GM18498 (cell line): Measurements from ENCODE around the gene EIF3I.

ENCODE experiments used
- ATAC-seq: cut with Tn5 transposase; IDR thresholded peaks from one replicate; pipeline ENCODE4 v1.9.1; 2021; ENCODE audit warnings: mild to moderate bottlenecking, moderate library complexity; ENCODE audit not compliant: unreplicated experiment

Gene EIF3I

DNA sequence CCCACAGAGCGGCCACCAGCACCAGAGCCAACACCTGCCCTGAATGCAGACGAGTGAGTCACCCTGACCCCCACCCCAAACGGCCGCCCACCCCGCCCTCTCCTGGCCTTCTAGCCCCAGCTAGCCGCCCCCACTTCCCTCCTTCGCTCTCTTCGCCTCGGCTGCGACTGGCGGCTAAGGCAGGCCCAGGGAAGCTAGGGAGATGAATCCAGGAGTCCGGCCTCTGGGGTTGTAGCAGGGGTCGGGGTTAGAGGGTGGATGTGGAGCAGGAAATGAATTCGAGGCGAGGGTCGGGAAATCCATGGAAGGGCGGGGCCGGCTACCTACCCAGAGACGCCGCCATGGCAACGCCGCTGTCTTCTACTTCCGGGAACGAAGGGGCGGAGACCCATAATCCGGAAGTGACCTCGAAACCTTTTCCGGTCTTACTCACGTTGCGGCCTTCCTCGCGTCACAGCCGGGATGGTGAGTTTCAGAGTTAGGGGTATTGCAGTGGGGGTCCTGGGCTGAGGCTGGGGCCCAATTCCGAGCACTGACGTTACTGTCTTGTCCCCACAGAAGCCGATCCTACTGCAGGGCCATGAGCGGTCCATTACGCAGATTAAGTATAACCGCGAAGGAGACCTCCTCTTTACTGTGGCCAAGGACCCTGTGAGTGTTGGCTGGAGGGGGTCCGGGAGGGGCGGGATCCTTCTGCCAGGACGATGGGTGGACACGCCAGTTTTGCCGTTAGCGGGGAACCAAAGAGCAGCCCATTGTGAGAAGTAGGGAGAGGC is at the start of gene EIF3I, which contains the start of gene TMEM234:
Gene EIF3I (plus strand): TSS at position 428 of the 776 bp plus-strand sequence. CDS start 35 bp downstream, at position 463.
Gene TMEM234 (minus strand): TSS at position 374 of the 776 bp plus-strand sequence. CDS start 31 bp downstream, at position 343.
- ATAC-seq = peak; percentile 93

DNA sequence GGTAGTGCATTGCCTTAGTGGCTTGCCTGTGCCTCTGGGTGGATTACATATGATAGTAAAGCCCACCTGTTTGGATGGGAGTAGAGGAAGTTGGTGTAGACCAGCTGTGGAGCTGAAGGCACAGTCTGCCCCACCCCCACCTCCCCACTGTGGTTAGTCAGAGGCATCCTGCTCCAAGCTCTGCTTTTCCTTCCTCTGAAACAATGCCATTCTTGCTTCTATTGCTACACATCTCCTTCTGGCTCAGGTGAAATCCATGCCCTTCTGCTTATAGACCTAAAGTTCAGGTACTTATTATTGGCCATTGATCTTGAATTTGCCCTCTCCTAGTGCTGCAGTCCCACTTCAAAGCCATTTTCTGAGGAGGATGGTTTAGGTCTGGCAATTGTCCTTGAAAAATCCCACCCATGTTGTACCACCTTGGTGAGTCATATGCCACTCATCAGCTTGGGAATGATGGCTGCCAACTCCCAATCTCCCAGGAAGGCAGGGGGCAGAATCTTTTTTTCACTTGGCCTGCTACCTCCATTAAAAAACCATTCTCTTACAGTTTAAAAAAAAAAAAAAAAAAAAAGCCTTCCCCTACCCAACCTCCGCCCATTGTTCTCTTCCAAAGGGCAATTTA is 49.5 kb upstream of the EIF3I start:
- ATAC-seq = no peak

DNA sequence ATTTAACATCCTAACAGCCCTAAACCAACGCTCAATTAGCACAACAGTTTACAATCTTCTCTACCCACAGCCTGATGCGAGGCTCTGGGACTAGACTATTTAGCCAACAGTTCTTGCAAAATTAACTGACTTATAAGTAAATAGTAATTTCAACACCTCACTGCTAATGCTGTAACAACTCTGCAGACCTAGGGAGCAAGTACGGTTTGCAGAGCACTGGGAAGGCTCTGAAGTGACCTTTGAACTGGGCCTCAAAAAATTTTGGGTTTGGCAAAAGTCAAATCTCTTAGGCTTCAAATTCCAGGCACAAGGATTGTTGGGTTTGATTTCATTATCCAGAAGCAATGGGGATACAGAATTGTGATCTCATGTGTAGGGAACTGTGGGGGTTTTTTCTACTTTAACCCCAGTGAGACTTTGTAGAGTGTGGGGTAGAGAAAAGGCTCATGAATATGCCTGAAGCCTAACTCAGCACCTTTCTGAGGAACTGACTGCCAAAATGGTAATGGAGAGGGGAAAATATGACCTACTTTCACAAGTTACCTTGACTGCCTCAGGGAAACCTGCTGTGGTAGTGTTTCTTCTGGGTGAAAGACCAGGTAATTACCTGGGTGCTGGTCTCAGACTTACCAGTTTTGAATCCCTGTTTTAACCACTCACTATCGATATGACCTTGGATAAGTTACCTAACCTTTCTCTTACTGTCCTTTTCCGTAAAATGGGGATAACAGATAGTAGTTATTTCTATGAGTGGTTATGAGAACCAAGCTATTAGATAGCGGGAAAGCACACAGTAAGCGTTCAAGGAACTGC is 43.6 kb upstream of the EIF3I start:
- no peak for ATAC-seq

DNA sequence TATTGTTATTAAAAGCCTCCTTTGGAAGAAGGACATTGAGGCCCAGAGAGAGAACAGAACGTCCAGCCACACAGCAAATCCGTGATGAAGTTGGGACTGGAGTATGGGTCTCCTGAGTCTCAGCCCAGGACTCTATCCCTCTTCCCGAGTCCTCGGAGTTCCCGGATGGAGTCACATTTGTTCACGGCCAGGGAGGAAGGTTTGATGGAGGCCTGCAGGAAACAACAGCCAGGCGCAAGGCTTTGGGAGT is 43.1 kb upstream of the EIF3I start:
- no peak for ATAC-seq

DNA sequence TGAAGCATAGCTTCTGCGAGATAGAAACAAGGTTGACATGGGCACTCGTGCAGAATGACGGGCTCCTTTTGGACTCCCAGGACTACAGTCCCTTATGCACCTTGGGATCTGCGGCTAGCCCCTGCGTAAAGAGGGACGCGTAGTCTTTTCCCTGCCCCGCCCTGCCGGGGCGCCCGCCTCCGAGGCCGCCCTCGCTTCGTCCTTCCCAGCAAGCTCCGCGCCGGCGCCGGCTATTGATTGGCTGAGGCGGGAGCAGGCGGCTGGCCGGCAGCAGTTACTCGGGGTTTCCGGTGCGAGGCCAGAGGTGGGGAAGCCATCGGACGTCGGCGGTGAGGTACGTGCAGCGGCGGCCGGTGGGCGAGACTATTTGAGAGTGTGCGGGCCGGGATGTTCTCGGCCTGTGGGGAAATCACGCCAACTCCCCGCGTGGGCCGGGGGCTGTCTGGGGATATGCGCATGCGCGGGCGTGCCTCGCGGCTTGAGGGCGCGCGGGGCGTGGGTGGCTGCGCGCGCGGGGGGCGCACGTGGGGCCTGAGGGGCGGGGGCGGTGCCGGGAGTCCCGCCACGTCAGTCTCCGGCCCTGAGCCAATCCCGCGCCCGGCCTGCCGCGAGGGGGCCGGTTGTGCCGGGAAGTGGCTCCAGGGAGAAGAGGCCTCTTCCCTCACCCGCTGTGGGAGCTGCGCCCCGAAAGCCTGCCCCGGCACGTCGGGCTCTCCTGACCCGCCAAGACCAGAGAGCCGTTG is 42.6 kb upstream of the EIF3I start, which contains the start of gene TXLNA:
Gene TXLNA (plus strand): TSS at position 233 of the 743 bp plus-strand sequence. CDS start 671 bp downstream, outside the sequence.
- peak; percentile 88 for ATAC-seq

DNA sequence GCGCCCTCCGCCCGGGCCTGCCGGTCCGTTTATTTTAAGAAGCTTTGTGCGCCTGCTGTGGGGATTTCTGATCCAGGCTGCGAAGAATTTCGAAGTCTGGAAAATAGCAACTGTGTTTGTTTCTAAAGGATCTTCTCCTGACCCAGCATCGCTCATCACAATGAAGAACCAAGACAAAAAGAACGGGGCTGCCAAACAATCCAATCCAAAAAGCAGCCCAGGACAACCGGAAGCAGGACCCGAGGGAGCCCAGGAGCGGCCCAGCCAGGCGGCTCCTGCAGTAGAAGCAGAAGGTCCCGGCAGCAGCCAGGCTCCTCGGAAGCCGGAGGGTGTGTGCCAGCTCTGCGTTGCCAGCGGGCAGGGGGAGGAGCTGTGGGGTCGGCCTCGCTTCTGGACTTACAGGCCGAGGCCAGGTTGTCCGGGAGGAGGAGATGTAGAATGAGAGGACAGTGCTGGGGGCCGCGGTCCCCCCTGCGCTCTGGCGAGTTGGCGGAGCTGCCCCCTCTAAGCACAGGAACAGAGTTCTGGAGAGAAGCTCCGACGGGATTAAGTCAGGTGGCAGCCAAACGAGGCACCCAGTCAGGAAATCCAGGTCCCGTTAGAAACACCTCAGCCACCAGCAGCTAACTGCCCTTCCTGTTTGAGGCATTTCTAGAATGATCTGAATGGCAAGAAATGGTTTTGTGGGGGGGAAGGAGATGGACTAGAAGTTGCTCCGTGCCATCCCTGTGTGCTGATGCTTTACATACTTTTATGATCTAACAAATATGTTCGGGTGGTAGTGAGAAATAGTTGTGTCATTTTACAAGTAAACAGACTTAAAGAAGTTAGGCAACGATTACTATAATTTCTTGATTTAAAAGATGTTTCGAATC is 41.8 kb upstream of the EIF3I start:
- ATAC-seq = no peak

DNA sequence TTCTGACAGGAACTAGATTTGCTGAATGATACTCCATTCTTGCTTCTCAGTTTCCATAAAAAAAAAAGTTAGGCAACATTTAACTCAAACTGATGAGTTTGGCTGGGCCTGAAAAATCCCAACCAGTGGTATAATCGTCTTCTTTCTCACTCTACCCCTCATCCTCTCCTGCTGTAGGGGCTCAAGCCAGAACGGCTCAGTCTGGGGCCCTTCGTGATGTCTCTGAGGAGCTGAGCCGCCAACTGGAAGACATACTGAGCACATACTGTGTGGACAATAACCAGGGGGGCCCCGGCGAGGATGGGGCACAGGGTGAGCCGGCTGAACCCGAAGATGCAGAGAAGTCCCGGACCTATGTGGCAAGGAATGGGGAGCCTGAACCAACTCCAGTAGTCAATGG is 41.1 kb upstream of the EIF3I start:
- no peak for ATAC-seq

DNA sequence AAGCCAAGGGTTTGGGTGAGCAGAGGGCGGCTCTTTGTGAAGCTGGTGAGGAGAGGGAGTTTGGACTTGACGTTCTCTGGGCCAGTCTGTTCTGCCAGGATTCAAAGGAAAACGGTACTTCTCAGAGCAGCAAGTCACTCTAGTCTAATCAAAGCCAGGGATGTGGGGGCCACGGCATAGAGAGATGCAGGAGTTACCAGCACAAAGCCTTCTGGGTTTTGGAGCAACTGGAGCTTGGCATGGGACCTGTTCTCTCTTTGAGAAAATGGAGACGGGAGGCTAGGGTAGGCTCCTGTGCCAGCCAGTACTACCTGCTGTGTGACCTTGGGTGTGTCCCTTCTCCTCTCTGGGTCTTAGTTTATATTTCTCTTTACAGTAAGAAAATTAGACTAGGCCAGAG is 40.6 kb upstream of the EIF3I start:
- no peak for ATAC-seq

DNA sequence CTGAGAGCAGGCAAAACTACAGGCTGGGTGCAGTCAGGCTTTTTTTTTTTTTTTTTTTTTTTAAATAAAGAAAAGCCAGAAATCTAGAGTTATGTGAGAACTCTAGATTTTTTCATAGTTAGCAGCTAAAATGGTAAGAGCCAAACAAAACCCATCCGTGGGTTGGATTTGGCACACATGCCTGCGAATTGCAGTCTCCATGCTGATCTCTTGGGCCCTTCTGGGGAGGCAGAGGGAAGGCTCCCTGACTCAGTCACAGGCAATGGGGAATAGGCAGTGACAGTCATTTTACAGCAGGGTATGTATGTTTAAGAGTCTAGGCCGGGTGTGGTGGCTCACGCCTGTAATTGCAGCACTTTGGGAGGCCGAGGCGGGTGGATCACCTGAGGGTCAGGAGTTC is 40.1 kb upstream of the EIF3I start:
- ATAC-seq = no peak

DNA sequence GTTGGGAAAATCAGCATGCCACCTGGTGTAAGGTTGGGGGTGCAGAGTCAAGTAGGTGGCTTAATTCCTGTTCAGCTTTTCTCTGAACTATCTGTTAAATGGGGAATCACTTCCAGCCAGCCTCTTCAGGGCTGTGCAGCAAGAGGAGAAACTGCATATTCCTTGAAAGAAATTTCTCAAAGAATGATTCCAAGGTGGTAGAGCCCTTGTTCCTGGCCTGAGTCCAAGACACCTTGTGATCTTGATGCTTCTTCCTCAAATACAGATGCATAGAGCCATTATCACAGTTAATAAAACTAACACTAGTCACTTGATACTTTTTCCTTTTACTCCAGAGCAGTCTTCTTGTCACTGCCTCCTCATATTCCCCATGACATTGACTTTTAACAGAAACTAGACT is 37.6 kb upstream of the EIF3I start:
- ATAC-seq = no peak

DNA sequence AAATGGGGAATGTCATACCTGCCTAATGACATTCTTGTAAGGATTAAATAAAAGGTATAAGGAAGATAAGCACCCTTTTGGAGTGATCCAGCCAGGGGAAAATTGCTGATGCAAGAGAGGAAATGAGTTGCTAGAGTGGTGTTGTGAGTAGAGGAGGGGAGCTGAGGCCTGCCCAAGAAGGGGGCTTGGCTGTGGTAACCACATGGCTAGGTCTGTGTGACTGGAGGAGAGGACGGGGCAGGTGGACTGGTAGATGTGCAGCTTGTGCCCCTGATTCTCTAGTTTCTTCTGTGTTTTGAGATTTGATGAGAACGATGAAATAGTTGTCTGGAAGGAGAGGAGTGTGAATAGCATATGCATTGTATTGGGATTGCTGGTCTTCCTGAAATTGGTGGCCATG is 36.1 kb upstream of the EIF3I start:
- no peak for ATAC-seq

DNA sequence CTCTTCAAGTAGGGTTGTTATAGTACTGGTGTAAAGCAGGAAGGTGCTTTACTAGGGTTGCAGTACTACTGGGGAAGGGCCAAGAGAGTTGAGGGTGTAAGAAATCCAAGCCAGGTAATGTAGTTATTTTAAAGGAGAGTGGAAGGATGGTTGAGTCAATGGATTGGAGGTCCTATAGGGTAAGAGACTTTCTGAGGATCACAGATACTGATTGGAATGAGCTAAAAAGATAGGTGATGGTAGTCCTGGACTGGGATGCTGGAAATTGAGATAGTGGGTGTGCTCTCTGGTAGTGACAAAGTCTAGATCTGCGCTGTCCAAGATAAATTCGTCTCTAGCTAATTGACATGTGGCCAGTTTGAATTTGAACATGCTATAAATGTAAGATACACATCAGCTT is 35.7 kb upstream of the EIF3I start:
- ATAC-seq = no peak

DNA sequence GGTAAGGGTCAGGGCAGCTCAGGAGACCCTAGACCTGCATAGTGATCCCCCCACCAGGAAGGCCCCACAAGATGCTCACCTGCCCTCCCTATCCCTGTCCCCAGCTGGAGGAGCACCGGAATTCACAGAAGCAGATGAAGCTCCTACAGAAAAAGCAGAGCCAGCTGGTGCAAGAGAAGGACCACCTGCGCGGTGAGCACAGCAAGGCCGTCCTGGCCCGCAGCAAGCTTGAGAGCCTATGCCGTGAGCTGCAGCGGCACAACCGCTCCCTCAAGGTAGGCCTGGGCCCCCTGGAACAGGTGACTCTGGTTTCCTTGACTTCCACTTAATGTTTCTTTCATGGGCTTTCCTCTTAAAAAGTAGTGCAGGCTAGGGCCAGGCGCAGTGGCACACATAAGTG is 34.4 kb upstream of the EIF3I start:
- no peak for ATAC-seq

DNA sequence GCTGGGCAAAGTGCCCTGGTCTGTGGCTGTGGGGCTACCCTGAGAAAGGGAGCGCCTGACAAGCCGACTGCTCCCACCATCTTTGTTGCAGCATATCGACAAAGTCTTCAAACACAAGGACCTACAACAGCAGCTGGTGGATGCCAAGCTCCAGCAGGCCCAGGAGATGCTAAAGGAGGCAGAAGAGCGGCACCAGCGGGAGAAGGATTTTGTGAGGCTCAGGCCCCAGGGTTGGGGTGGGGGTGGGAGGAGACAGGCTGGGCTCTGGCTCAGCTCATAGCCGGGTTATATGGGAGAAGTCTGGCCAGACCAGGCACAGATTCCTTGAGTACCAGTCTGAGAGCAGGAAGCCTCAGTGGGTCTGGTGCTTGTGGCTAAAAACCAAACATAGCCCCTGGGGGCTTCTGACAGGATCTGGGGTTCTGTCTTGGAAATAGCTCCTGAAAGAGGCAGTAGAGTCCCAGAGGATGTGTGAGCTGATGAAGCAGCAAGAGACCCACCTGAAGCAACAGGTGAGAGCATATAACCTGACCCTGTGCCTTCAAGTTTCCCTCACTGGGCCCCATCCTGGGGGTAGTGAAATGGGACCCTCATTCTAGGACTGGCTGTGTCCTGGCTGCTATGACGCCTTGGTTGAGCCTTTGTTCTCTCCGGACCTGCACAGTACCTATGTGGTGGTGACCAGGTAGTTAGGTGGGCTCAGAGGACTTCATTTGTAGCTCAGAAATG is 29.8 kb upstream of the EIF3I start:
- ATAC-seq = no peak

DNA sequence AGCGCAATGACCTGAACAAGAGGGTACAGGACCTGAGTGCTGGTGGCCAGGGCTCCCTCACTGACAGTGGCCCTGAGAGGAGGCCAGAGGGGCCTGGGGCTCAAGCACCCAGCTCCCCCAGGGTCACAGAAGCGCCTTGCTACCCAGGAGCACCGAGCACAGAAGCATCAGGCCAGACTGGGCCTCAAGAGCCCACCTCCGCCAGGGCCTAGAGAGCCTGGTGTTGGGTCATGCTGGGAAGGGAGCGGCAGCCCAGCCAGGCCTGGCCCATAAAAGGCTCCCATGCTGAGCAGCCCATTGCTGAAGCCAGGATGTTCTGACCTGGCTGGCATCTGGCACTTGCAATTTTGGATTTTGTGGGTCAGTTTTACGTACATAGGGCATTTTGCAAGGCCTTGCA is 27.2 kb upstream of the EIF3I start:
- ATAC-seq = no peak

DNA sequence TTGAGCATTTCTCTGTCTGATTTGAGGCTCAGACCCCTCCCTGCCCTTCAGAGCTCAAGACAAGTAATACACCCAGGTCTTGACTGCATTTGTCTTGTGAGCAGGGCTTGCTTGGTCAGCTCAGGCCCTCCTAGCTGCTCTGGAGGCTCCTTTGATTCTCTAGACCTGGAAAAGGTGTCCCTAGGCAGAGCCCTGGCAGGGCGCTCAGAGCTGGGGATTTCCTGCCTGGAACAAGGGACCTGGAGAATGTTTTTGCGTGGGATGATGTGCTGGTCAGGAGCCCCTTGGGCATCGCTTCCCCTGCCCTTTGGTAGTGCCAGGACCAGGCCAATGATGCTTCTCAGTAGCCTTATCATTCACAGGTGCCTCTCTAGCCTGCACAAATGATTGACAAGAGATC is 26.7 kb upstream of the EIF3I start:
- no peak for ATAC-seq

DNA sequence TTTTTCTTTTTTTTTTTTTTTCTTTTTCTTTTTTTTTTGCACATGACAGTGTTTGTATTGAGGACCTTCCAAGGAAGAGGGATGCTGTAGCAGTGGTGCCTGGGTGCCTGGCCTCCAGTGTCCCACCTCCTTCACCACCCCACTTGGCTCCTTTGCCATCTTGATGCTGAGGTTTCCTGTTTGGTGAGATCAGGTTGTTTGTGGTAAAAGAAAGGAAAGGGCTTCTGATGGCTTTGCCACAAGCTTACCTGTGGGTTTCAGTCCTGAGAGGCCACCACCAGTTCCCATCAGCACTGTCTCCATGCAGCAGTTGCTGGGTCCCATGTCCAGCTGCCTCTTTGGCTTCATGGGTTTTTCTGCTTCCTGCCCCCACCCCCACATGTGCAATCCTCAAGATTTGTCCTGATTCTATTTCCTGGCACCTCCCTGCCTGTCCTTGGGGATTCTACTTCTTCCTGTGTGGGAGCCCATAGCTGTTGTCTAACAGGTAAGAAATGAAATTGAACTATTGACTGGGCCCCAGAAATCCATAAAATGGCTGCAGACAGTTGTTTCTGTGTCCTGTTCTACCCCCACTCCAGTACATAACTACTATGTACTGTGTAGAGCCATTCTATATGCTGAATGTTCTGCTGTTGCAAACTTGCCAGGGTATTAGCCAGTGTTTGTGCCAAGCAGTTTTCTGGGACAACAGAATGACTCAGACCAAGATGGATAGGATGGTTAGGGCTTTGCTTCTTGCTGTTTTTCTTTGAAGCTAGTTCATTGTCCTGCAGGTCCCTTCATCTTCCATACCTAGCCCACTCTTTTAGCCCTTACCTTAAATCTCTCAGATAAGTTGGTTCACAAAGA is 26.0 kb upstream of the EIF3I start:
- no peak for ATAC-seq

DNA sequence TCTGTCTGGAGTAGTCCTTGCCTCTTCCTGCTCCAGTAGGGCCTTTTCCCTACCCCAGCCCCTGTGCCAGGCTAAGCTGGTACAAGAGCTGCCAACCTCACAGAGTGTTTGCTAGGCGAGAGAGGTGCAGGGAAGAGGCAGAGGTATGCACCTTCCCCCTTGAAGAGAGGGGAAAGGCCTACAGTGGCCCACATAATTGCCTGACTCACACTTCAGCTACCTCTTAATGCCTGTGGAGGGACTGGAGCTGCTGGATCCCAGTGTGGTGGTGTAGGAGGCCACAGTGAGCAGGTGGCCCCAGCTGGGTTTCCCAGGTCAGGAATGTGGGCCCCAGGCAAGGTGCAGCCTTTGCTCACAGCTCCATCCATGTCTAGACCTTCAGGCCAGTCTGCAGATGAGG is 25.1 kb upstream of the EIF3I start:
- ATAC-seq = no peak

DNA sequence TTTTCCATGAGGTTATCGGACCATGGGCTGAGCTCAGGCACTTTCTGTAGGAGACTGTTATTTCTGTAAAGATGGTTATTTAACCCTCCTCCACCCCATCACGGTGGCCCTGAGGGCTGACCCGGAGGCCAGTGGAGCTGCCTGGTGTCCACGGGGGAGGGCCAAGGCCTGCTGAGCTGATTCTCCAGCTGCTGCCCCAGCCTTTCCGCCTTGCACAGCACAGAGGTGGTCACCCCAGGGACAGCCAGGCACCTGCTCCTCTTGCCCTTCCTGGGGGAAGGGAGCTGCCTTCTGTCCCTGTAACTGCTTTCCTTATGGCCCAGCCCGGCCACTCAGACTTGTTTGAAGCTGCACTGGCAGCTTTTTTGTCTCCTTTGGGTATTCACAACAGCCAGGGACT is 24.4 kb upstream of the EIF3I start:
- ATAC-seq = no peak
